H9 (cell line): ENCODE results near the gene FAM114A1. TPM values are rescaled to one million over a fixed set of nuclear protein-coding genes. Genes with fewer than 3 reads are reported as not detected.

Source experiments
- DNase-seq: peaks from one replicate; pipeline ENCODE4 v3.0.0-alpha.2; 2017
- H2AFZ ChIP-seq: one replicate; pipeline ENCODE4 v1.6.1; 2013; ENCODE audit warnings: mild to moderate bottlenecking, low read length, control low read depth, moderate library complexity
- H2AK5ac ChIP-seq: 2 replicates; pipeline ENCODE4 v1.6.1; 2013; ENCODE audit warnings: low read length, control low read depth, mixed read lengths; ENCODE audit not compliant: insufficient read length
- H2BK120ac ChIP-seq: one replicate; pipeline ENCODE4 v1.6.1; 2013; ENCODE audit warnings: low read depth, mild to moderate bottlenecking, low read length, control low read depth, inconsistent platforms; ENCODE audit not compliant: poor library complexity, severe bottlenecking
- H2BK12ac ChIP-seq: 2 replicates; pipeline ENCODE4 v1.6.1; 2013; ENCODE audit warnings: low read length, control low read depth, mixed read lengths, low read depth; ENCODE audit not compliant: insufficient read length
- H2BK15ac ChIP-seq: 2 replicates; pipeline ENCODE4 v1.6.1; 2013; ENCODE audit warnings: low read depth, low read length, control low read depth
- H2BK20ac ChIP-seq: one replicate; pipeline ENCODE4 v1.6.1; 2013; ENCODE audit warnings: low read depth, mild to moderate bottlenecking, low read length, control low read depth, inconsistent platforms; ENCODE audit not compliant: poor library complexity, severe bottlenecking
- H2BK5ac ChIP-seq: 2 replicates; pipeline ENCODE4 v1.6.1; 2013; ENCODE audit warnings: low read length, control low read depth, mixed read lengths; ENCODE audit not compliant: insufficient read length
- H3K14ac ChIP-seq: 2 replicates; pipeline ENCODE4 v1.6.1; 2013; ENCODE audit warnings: low read length, control low read depth; ENCODE audit not compliant: insufficient read depth
- H3K18ac ChIP-seq: 2 replicates; pipeline ENCODE4 v1.6.1; 2013; ENCODE audit warnings: low read depth, mild to moderate bottlenecking, mixed read lengths, low read length, control low read depth; ENCODE audit not compliant: insufficient read length
- H3K23ac ChIP-seq: 2 replicates; pipeline ENCODE4 v1.6.1; 2013; ENCODE audit warnings: low read length, control low read depth, mixed read lengths, low read depth; ENCODE audit not compliant: insufficient read length
- H3K23me2 ChIP-seq: 2 replicates; pipeline ENCODE4 v1.6.1; 2013; ENCODE audit warnings: low read depth, mild to moderate bottlenecking, mixed read lengths, low read length, control low read depth; ENCODE audit not compliant: insufficient read length, poor library complexity, severe bottlenecking
- H3K27ac ChIP-seq: 2 replicates; pipeline ENCODE4 v1.5.1; 2013; ENCODE audit warnings: low read length, control low read depth, mixed read lengths, low read depth; ENCODE audit not compliant: insufficient read length
- H3K27me3 ChIP-seq: 2 replicates; pipeline ENCODE4 v1.6.1; 2013; ENCODE audit warnings: low read length, control low read depth, inconsistent platforms; ENCODE audit not compliant: insufficient read depth
- H3K4ac ChIP-seq: 2 replicates; pipeline ENCODE4 v1.6.1; 2013; ENCODE audit warnings: low read depth, mild to moderate bottlenecking, control low read depth, inconsistent platforms, low read length, moderate library complexity
- H3K4me1 ChIP-seq: 2 replicates; pipeline ENCODE4 v1.6.1; 2013; ENCODE audit warnings: low read length, control low read depth, inconsistent platforms; ENCODE audit not compliant: insufficient read depth
- H3K4me2 ChIP-seq: 2 replicates; pipeline ENCODE4 v1.6.1; 2013; ENCODE audit warnings: low read length, control low read depth, mixed read lengths; ENCODE audit not compliant: insufficient read length, insufficient read depth
- H3K56ac ChIP-seq: 2 replicates; pipeline ENCODE4 v1.6.1; 2013; ENCODE audit warnings: low read depth, mild to moderate bottlenecking, mixed read lengths, low read length, control low read depth; ENCODE audit not compliant: insufficient read length
- H3K79me1 ChIP-seq: 2 replicates; pipeline ENCODE4 v1.6.1; 2013; ENCODE audit warnings: low read depth, mild to moderate bottlenecking, moderate library complexity, low read length, control low read depth, inconsistent platforms; ENCODE audit not compliant: insufficient read depth, poor library complexity, severe bottlenecking
- H3K79me2 ChIP-seq: 2 replicates; pipeline ENCODE4 v1.6.1; 2013; ENCODE audit warnings: low read length, control low read depth, inconsistent platforms; ENCODE audit not compliant: insufficient read depth
- H3K9ac ChIP-seq: 2 replicates; pipeline ENCODE4 v1.6.1; 2013; ENCODE audit warnings: low read length, control low read depth, mixed read lengths; ENCODE audit not compliant: insufficient read length; ENCODE audit errors: extremely low read depth
- H3K9me3 ChIP-seq: one replicate; pipeline ENCODE4 v1.6.1; 2013; ENCODE audit warnings: low read depth, low read length, inconsistent platforms; ENCODE audit not compliant: control insufficient read depth
- H3T11ph ChIP-seq: one replicate; pipeline ENCODE4 v1.6.1; 2013; ENCODE audit warnings: mild to moderate bottlenecking, low read length, control low read depth, inconsistent platforms
- H4K20me1 ChIP-seq: one replicate; pipeline ENCODE4 v1.6.1; 2013; ENCODE audit not compliant: control insufficient read depth, insufficient read length, insufficient read depth
- H4K5ac ChIP-seq: 2 replicates; pipeline ENCODE4 v1.6.1; 2013; ENCODE audit warnings: low read depth, mild to moderate bottlenecking, mixed read lengths, low read length, control low read depth; ENCODE audit not compliant: insufficient read length
- H4K8ac ChIP-seq: replicated peaks from 2 replicates; pipeline ENCODE4 v1.6.1; 2013; ENCODE audit warnings: low read length, control low read depth, mixed read lengths, low read depth; ENCODE audit not compliant: insufficient read length
- H4K91ac ChIP-seq: 2 replicates; pipeline ENCODE4 v1.6.1; 2013; ENCODE audit warnings: low read depth, mild to moderate bottlenecking, moderate library complexity, mixed read lengths, low read length, control low read depth; ENCODE audit not compliant: insufficient read length
- H3K27ac Mint-ChIP-seq, 3 experiments: 2 replicates in 2 of 3; 3 replicates in 1 of 3; pipeline ENCODE4 v1.8.0; 2020 to 2021; ENCODE audit warnings: mixed read lengths in 3 of 3, mild to moderate bottlenecking in 1 of 3, moderate library complexity in 1 of 3
- H3K27me3 Mint-ChIP-seq: 2 replicates; pipeline ENCODE4 v1.8.0; 2021; ENCODE audit warnings: low read depth, mild to moderate bottlenecking, moderate library complexity, mixed read lengths
- H3K36me3 Mint-ChIP-seq, 3 experiments: 2 replicates in 2 of 3; 3 replicates in 1 of 3; pipeline ENCODE4 v1.8.0; 2020 to 2021; ENCODE audit warnings: low read depth in 3 of 3, mixed read lengths in 3 of 3; ENCODE audit not compliant: insufficient read depth in 1 of 3
- H3K4me1 Mint-ChIP-seq, 2 experiments: 2 replicates each; pipeline ENCODE4 v1.8.0; 2020; ENCODE audit warnings: mixed read lengths in 2 of 2
- H3K4me3 Mint-ChIP-seq, 2 experiments: 2 replicates in 1 of 2; 3 replicates in 1 of 2; pipeline ENCODE4 v1.8.0; 2020 to 2021; ENCODE audit warnings: mild to moderate bottlenecking in 2 of 2, mixed read lengths in 2 of 2, moderate library complexity in 1 of 2
- H3K9me3 Mint-ChIP-seq, 2 experiments: 2 replicates in 1 of 2; 3 replicates in 1 of 2; pipeline ENCODE4 v1.8.0; 2020; ENCODE audit warnings: mild to moderate bottlenecking in 2 of 2, mixed read lengths in 2 of 2, moderate library complexity in 1 of 2
- WGBS: extraction: QIAGEN DNeasy Blood & Tissue Kit; methylation state at CpG from one replicate; pipeline ENCODE4 v1.1.7; 2013; ENCODE audit warnings: missing lambda C conversion rate, low lambda C conversion rate, mixed read lengths; ENCODE audit not compliant: insufficient read length; ENCODE audit errors: extremely low coverage; 5-methylcytosine and 5-hydroxymethylcytosine counted together
- total RNA-seq: library from RNA; stranded (reverse); gene quantifications from 2 replicates; pipeline ENCODE4 v1.2.1, GENCODE V29; 2021
- TF ChIP-seq, protein P1 (sequence below): fragments of 200-600 bp; sonication (generic); conservative IDR thresholded peaks from 3 replicates; pipeline ENCODE4 v1.8.0; 2021; ENCODE audit warnings: antibody characterized with exemption, mild to moderate bottlenecking

Gene FAM114A1
- total RNA-seq, 1 experiment from 2014 or later: 9.9 TPM

DNA sequence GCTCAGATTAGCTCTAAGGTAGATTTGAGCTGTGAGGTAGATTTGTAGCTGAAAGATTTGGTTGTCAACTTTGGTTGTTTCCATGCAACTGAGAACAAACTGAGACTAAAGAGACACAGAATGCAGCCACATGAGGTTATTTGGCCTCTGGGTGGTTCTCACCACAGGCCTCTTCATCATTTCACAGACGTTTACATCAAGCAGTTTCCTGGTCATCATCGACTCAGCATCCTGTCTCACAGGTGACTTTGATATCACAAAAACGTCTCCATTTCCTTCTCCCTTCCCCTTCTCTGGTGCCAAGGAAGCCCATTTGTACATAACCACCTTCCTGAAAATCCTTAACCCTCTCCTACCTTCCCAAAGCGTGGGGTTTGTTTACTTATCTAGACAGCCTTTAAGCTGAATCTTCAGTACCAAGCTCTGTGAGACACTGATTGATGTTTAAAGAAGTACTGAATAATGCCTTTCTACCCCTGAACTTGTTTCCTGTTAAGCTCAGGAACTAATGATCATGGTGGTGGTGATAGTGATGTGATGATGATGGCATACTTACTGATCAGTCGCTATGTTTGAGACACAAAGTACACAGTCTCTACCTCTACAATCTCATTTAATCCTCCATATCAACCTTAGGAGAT lies 81.9 kb downstream of the FAM114A1 start:
- no peak overlapping the region for H3K14ac ChIP-seq
- no peaks in the 10 kb centered on the region for H3K36me3 Mint-ChIP-seq
- peaks cover 2 to 3% of the 10 kb centered on the region in 2 experiments; a peak in 2 of 4 replicates for H3K4me1 Mint-ChIP-seq
- no peak overlapping the region for H3K18ac ChIP-seq
- no peaks in the 10 kb centered on the region for H3K79me2 ChIP-seq
- H2BK120ac ChIP-seq: no peak overlapping the region
- H2BK15ac ChIP-seq: no peak overlapping the region
- H3K9me3 Mint-ChIP-seq: no peaks in the 10 kb centered on the region
- H3K27ac ChIP-seq: no peak overlapping the region
- no peak overlapping the region for H2AK5ac ChIP-seq
- no peaks in the 10 kb centered on the region for H4K20me1 ChIP-seq
- H2BK5ac ChIP-seq: no peak overlapping the region
- DNase-seq: no peak
- H4K8ac ChIP-seq: no peak overlapping the region
- TF ChIP-seq, protein P1, sequence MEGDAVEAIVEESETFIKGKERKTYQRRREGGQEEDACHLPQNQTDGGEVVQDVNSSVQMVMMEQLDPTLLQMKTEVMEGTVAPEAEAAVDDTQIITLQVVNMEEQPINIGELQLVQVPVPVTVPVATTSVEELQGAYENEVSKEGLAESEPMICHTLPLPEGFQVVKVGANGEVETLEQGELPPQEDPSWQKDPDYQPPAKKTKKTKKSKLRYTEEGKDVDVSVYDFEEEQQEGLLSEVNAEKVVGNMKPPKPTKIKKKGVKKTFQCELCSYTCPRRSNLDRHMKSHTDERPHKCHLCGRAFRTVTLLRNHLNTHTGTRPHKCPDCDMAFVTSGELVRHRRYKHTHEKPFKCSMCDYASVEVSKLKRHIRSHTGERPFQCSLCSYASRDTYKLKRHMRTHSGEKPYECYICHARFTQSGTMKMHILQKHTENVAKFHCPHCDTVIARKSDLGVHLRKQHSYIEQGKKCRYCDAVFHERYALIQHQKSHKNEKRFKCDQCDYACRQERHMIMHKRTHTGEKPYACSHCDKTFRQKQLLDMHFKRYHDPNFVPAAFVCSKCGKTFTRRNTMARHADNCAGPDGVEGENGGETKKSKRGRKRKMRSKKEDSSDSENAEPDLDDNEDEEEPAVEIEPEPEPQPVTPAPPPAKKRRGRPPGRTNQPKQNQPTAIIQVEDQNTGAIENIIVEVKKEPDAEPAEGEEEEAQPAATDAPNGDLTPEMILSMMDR: no peak
- H3K4me3 Mint-ChIP-seq: no peak overlapping the region
- H3K56ac ChIP-seq: no peak overlapping the region
- H3K4me1 ChIP-seq: no peaks in the 10 kb centered on the region
- no peak overlapping the region for H3K9ac ChIP-seq
- H3T11ph ChIP-seq: no peak overlapping the region
- H3K79me1 ChIP-seq: no peaks in the 10 kb centered on the region
- no peak overlapping the region for H4K91ac ChIP-seq
- no peak overlapping the region for H2BK20ac ChIP-seq
- peak overlapping the region in 1 of 3 experiments; percentile 37; a peak in 1 of 7 replicates for H3K27ac Mint-ChIP-seq
- H3K9me3 ChIP-seq: no peaks in the 10 kb centered on the region
- WGBS: no CpG with 5 or more reads among the region's 5 CpGs
- H3K4me2 ChIP-seq: no peak overlapping the region
- H3K23ac ChIP-seq: no peak overlapping the region
- no peak overlapping the region for H2BK12ac ChIP-seq
- no peaks in the 10 kb centered on the region for H3K23me2 ChIP-seq
- no peak overlapping the region for H2AFZ ChIP-seq
- no peaks in the 10 kb centered on the region for H3K27me3 ChIP-seq
- H3K4ac ChIP-seq: no peak overlapping the region
- no peaks in the 10 kb centered on the region for H3K27me3 Mint-ChIP-seq
- no peak overlapping the region for H4K5ac ChIP-seq
